ENCODE data around the gene DDX41.
A peak's percentile ranks its signal among the peaks of the same experiment; 100 is the strongest.

Gene DDX41

GRCh38 chr5:177472460-177473442, 44.0 kb downstream of the DDX41 start:
- peaks cover 6% of the 10 kb centered on the region for H3K36me3 ChIP-seq
- H3K4me3 ChIP-seq (ENCODE audit: low read depth in 1 of 2, low read length in 1 of 2), result peak overlapping the region; percentile 25 to 64
- H3K27me3 ChIP-seq, result peaks cover 66% of the 10 kb centered on the region
- no peaks in the 10 kb centered on the region for H3K9me3 ChIP-seq
- no peak overlapping the region for H3K27ac ChIP-seq
- TF ChIP-seq CTCF (IDR thresholded peaks at IDR 0.05), result no peak
- peaks cover 27 to 49% of the 10 kb centered on the region in 2 experiments for H3K4me1 ChIP-seq (ENCODE audit: control insufficient read depth in 1 of 2, insufficient read depth in 1 of 2, low read depth in 1 of 2, low read length in 1 of 2)

- no peak for TF ChIP-seq CTCF (IDR thresholded peaks at IDR 0.05)
- Histone ChIP-seq H3K4me3 (ENCODE audit: low read depth in 1 of 2, low read length in 1 of 2) (no peak overlapping the region), H3K27me3 (peaks cover 66% of the 10 kb centered on the region), H3K9me3 (no peaks in the 10 kb centered on the region), H3K4me1 (ENCODE audit: control insufficient read depth in 1 of 2, insufficient read depth in 1 of 2, low read depth in 1 of 2, low read length in 1 of 2) (peaks cover 25 to 47% of the 10 kb centered on the region in 2 experiments), H3K36me3 (no peaks in the 10 kb centered on the region), H3K27ac (no peak overlapping the region)
Measured at GRCh38 chr5:177471610-177472356, 45.0 kb downstream of the DDX41 start.

GRCh38 chr5:177470759-177471536, 45.8 kb downstream of the DDX41 start:
- H3K4me1 ChIP-seq (ENCODE audit: control insufficient read depth in 1 of 2, insufficient read depth in 1 of 2, low read depth in 1 of 2, low read length in 1 of 2), result peaks cover 25 to 47% of the 10 kb centered on the region in 2 experiments

GRCh38 chr5:177469750-177470525, 46.8 kb downstream of the DDX41 start:
- Histone ChIP-seq H3K9me3 (no peaks in the 10 kb centered on the region), H3K4me1 (ENCODE audit: control insufficient read depth in 1 of 2, insufficient read depth in 1 of 2, low read depth in 1 of 2, low read length in 1 of 2) (peaks cover 21 to 38% of the 10 kb centered on the region in 2 experiments), H3K36me3 (no peaks in the 10 kb centered on the region), H3K27ac (no peak overlapping the region), H3K27me3 (peaks cover 57% of the 10 kb centered on the region), H3K4me3 (ENCODE audit: low read depth in 1 of 2, low read length in 1 of 2) (no peak overlapping the region)
- no peak for TF ChIP-seq CTCF (IDR thresholded peaks at IDR 0.05)

More at GRCh38 chr5:177470759-177471536, 45.8 kb downstream of the DDX41 start:
- no peak for TF ChIP-seq CTCF (IDR thresholded peaks at IDR 0.05)
- Histone ChIP-seq H3K36me3 (no peaks in the 10 kb centered on the region), H3K4me3 (ENCODE audit: low read depth in 1 of 2, low read length in 1 of 2) (no peak overlapping the region), H3K9me3 (no peaks in the 10 kb centered on the region), H3K27ac (no peak overlapping the region), H3K27me3 (peaks cover 66% of the 10 kb centered on the region)

Measured in neutrophil (primary cell).